Activated naive CD8-positive, alpha-beta T cell treated with anti-CD3 and anti-CD28 coated beads, Interleukin-2, amount 50 U/mL, for 24 hours (primary cell): Measurements from ENCODE around the gene RANBP6.
A peak's percentile ranks its signal among the peaks of the same experiment; 100 is the strongest.

ENCODE experiments used
- ATAC-seq: fragments of 150-1000 bp; cut with Tn5 transposase; one replicate; pipeline ENCODE4 v1.10.0; 2021
- DNase-seq: peaks from one replicate; pipeline ENCODE4 v3.0.0; 2021
- H3K27ac Mint-ChIP-seq: one replicate; pipeline ENCODE4 v1.8.0; 2021; ENCODE audit warnings: mild to moderate bottlenecking, mixed read lengths
- H3K27me3 Mint-ChIP-seq: one replicate; pipeline ENCODE4 v1.8.0; 2021; ENCODE audit warnings: mixed read lengths
- H3K36me3 Mint-ChIP-seq: one replicate; pipeline ENCODE4 v1.8.0; 2021; ENCODE audit warnings: low read depth, mixed read lengths
- H3K4me1 Mint-ChIP-seq: one replicate; pipeline ENCODE4 v1.8.0; 2021; ENCODE audit warnings: mixed read lengths
- H3K4me3 Mint-ChIP-seq: one replicate; pipeline ENCODE4 v1.8.0; 2021; ENCODE audit warnings: mild to moderate bottlenecking, moderate library complexity, mixed read lengths
- H3K9me3 Mint-ChIP-seq: one replicate; pipeline ENCODE4 v1.8.0; 2021; ENCODE audit warnings: mixed read lengths

The RANBP6 gene

GRCh38 chr9:5978523-5978922, 36.9 kb downstream of the RANBP6 start:
- H3K4me1 Mint-ChIP-seq = peaks cover 7% of the 10 kb centered on the region
- no peaks in the 10 kb centered on the region for H3K27me3 Mint-ChIP-seq
- no peak overlapping the region for H3K27ac Mint-ChIP-seq
- ATAC-seq (no peak), DNase-seq (no peak)
- no peaks in the 10 kb centered on the region for H3K9me3 Mint-ChIP-seq
- H3K4me3 Mint-ChIP-seq = no peak overlapping the region
- H3K36me3 Mint-ChIP-seq = peaks cover 19% of the 10 kb centered on the region

- DNase-seq (no peak), ATAC-seq (peak; percentile 59)
- Mint-ChIP-seq H3K4me1 (peaks cover 14% of the 10 kb centered on the region), H3K27me3 (no peaks in the 10 kb centered on the region), H3K9me3 (no peaks in the 10 kb centered on the region), H3K4me3 (no peak overlapping the region), H3K27ac (peak overlapping the region; percentile 40), H3K36me3 (peaks cover 26% of the 10 kb centered on the region)
These were observed 38.6 kb downstream of the RANBP6 start for GRCh38 chr9:5976674-5977397.

GRCh38 chr9:5971740-5972139, 43.7 kb downstream of the RANBP6 start:
- no peaks in the 10 kb centered on the region for H3K27me3 Mint-ChIP-seq
- ATAC-seq (no peak), DNase-seq (no peak)
- peaks cover 25% of the 10 kb centered on the region for H3K36me3 Mint-ChIP-seq
- peak overlapping the region; percentile 36 for H3K27ac Mint-ChIP-seq
- no peak overlapping the region for H3K4me3 Mint-ChIP-seq
- H3K4me1 Mint-ChIP-seq = peaks cover 10% of the 10 kb centered on the region
- H3K9me3 Mint-ChIP-seq = no peaks in the 10 kb centered on the region
